Activated T-cell treated with anti-CD3 and anti-CD28 coated beads, Interleukin-2, amount 50 U/mL, for 1 hour (primary cell): ENCODE data around the gene CCL7.
"Not testable (repeated sequence)": the region's sequence is repeated elsewhere in the genome, so short reads cannot be mapped to it uniquely, and the experiment has no call there.

Experiments used
- DNase-seq: peaks from one replicate; pipeline ENCODE4 v3.0.0-alpha.2; 2020

Gene CCL7

DNA sequence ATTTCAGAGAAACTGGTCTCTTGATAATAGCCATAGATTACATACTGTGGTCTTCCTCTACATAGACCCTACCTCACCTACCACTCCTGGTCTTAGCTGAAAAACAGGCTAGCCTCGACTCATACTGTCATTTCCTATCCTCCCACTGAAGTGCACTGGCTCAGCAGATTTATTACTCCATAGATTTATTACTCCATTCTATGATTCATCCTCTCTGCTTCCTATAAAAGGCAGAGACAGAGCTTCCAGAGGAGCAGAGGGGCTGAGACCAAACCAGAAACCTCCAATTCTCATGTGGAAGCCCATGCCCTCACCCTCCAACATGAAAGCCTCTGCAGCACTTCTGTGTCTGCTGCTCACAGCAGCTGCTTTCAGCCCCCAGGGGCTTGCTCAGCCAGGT lies at the start of gene CCL7:
Gene CCL7 (plus strand): TSS at position 253 of the 400 bp plus-strand sequence. CDS start 70 bp downstream, at position 323.
- no peak for DNase-seq

DNA sequence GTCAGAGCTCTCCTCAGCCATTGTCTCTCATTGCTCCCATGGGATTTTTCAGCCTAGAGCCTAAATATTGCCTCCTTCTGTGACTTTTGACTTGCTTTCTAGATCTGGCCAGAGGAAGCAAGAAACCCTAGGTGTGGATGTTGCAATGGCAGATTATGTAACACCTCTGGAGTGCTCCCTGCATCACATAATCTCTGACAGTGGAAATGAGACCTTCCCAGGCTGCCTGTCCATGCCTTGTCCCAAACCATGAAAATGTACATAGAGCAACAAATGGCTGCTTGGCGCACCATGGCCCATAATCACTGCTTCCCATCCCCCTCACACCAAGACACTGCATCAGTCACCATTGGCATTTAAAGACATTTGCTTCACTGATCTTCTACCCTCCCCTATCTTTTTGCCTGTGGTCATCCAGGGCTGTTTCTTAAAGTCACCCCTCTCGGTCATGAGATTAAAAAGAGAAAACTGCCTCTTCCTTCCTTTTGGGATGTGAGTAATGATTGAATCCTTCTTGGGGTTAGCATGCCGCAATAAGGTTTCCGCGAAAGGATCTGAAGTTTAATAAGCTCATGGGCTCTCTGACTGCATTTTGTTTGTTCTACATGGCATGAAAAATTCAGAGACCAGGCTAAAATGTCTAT lies 49.1 kb upstream of the CCL7 start:
- no peak for DNase-seq

DNA sequence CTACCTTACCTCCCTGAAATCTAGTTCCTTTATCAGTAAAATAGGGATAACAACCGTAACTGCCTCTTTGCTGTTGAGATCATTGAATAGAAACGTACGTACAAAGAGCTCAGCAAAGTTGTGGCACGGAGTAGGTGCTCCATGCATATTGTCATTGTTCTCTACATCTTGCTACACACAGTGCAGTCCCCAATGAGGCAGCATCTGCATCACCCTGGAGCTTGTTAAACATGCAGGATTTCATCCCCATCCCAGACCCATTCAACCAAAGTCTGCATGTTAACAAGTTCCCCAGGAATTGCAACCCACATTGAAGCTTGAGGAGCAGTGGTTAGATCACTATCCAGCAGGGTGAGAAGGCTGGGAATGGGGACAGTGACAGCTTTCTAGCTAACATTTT lies 48.6 kb upstream of the CCL7 start:
- no peak for DNase-seq

DNA sequence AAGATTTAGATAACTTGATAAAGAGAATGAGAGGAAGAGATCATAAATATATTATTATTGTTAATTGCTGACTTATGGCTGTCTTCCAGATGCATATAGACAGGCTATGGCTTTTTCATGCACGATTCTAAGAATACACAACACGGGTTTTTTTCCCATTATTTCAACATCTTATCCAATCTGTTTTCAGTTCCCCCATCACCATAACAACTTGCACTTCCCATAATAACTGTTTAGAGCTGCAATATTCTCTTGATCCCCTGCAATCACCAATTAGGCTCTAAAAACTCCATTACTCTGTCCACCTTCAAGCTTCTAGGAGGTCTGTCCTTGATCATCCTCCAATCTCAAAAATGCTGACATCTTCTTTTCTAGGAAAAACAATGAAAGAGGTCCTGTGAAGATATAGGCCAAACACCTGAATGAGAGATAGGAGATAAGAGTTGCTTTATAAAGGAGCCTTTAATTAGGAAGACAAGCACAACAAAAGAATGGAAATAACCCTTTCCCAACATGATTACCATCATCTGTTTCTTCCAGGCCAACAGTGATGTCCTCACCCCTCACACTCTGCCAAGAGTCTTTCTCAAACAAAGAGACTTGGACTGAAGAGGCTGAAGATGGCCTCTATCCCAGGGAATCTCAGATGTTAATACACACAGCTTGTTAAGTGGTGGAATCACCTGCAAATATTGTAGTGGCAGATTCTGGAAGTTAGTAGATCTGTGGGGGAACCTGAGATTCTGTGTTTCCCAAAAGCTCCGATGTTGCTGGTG lies 47.1 kb upstream of the CCL7 start:
- no peak for DNase-seq

DNA sequence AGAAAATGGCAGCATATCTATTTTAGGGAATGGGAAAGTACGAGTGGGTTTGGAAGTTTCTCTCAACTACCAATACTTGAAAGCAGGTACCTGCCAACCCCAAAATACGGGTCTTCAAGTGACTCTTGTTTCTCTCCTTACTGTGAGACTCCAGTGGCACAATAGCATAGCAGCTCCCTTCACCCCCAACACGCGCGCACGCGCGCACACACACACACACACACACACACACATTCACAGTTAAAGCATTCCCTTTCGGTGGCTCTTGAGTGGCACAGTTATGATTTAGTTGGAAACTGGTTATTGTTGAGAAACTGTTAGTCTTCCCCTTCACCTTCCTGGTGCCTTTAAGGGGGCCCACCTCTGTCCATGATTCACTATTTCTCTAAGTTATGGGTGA lies 45.0 kb upstream of the CCL7 start:
- no peak for DNase-seq

DNA sequence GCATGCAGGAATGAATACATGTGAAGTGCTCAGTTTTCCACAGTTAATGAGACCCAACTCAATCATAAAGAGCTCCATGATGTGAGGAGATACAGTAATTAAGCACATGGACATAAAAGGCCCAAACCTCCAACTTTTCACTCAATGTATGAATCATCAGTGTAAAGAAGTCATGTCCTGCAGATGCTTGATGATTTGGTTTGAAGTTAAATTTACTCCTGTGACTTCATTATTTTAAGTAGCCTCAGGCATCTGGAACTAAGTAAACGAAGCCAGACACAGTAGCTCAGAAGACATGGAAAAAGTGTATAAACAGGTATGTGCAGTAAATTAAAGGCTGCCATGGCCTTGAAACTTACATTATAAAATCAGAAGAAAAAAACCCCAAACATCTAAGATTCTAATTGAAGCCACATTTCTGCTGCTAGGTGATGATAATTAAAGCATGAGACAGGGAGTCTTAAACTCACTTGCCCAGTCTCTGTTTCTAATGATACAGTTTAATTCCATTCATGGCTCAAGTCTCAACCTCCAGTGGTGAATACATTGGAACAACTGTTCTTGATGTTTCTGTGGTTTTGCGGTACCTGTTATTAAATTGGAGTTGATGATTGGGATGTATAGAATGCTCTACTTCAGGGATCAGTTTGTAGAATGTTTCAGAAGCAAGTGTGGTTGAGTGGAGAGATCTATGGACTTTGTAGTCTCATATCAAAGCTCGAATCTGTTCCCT lies 43.8 kb upstream of the CCL7 start:
- DNase-seq, result no peak

DNA sequence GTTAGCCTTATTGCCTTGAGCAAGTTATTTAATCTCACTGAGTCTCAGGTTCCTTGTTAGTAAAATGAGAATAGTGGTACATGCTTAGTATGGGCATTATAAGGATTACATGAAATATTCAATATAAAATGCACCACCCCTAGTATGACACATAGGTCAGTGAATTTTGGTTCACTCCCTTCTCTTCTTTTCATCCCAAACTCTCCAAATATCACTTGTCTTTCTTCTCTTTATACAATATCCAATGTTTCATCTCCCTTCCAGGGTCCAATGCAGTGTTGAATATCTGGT lies 43.3 kb upstream of the CCL7 start:
- no peak for DNase-seq

DNA sequence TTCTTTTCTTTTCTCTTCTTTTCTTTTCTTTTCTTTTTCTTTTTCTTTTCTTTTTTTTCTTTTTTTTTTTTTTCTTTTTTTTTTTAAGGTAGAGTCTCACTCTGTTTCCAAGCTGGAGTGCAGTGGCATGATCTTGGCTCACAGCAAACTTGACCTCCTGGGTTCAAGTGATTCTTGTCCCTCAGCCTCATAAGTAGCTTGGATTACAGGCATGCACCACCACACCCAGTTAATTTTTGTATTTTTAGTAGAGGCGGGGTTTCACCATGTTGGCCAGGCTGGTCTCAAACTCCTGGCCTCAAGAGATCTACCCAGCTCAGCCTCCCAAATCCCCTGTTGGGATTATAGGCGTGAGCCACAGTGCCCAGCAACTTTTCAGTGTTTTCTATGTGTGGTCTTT lies 42.7 kb upstream of the CCL7 start:
- not testable (repeated sequence) for DNase-seq

DNA sequence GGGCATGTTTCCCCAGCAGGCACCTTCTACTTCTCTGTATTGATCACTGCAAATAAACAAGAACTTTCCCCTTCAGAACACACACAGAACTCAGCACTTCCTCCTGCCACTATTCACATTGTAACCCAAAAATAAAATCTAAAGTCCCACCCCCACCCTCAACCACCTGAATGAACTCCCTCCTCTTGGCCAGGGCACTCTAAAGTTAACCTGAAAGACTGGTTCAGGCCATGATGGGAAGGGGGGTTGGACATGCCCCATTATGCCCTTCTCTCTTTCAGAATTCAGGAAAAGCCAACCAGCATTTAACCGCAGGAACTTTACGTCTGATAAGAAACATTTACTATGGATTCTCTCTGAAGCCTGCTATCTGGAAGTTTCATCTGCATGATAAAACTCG lies 42.3 kb upstream of the CCL7 start:
- DNase-seq, result no peak

DNA sequence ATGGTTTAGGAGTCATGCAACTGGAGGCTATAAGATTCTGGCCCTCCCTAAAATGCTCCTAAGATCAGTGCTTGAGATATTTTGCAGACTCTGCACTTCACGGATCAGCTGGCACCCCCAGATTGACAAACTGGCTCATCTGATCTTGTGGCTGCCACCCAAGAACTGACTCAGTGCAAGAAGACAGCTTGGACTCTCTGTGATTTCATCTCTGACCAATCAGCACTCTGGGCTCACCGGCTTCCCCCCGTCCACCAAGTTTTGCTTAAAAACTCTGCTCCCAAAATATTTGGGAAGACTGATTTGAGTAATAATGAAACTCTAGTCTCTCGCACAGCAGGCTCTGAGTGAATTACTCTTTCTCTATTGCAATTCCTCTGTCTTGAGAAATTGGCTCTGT lies 41.2 kb upstream of the CCL7 start:
- no peak for DNase-seq

DNA sequence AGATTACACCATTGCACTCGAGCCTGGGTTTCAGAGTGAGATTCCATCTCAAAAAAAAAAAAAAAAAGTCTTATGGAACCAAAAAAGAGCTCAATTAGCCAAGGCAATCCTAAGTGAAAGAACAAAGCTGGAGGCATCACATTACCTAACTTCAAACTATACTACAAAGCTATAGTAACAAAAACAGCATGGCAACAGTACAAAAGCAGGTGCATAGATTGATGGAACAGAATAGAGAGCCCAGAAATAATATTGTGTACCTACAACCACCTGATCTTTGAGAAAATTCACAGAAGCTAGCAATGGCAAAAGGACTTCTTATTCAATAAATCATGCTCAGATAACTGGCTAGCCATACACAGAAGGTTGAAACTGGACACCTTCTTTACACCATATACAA lies 39.7 kb upstream of the CCL7 start:
- no peak for DNase-seq

DNA sequence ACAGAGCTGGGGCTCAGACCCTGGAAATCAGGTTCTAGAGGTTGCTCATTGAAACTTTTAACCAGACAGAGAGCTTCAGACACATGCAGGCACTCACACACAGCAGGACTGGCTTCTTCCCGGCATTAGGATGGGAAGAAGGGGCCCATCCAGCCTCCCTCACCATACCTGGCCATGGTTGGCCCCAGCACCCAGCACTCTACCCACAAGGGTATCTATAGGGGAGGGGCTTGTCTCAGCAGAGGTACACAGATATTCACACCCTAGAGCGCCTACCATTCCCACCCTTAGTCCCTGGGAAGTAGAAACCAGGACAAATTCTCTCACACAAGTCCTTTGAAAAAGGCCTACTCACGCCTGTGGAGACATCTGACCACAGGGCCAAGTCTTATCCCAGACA lies 35.4 kb upstream of the CCL7 start:
- DNase-seq, result no peak

DNA sequence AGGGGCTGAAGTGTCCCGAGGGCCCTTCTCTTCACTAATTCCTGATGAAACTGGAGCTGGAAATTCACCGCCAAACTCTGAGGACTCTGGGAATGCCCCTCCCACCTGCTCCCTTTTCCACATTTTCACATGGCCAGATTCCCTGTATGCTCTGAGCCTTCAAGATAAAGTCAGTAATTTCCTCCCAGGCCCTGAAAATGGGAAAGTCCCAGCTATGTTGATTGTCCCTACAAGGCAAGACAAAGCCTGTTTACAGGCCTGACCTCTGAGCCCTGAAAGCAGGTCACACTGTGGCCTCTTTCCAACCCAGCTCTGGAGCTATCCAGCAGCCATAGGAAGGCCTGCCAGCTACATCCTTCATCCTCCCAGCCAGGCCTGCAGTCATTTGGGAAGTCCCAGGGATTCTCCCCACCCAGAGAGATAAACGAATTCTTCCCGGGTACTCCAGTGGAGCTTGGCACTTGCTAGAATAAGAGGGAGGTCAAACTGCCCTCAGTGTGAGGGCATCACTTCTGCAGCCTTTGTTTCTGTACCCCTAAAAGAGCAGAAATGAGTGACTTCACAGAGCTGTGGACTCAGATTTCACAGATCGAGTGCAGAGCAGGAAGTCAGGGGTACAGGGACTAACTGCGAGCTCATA lies 34.5 kb upstream of the CCL7 start:
- no peak for DNase-seq

DNA sequence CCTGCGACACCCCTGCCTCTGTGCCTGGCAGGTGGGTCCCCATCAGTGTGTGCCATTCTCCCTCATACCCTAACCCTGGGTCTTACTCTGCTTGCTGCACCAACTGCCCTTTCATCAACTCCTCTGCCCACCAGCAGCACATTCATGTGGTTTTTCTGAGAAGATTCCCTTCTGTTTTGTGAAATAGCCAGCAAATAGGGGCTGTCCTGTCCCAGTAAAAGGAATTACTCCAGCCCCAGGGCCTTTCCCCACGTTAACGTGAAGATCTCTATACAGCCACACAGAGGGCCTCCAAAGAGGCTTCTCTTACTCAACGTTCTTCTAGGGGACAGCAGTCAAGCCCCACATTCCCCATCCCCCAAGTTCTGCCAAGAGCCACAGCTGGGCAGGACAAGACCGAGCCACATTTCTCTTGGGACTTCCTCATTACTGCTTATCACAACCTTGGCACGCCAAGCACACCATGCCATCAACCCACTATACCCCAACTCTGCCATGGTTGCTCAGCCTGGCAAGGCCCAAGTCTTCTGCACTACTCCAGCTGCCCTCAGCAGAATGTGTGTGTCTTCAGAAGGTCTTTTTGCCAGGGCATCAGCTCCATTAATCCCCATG lies 33.6 kb upstream of the CCL7 start:
- DNase-seq, result no peak

DNA sequence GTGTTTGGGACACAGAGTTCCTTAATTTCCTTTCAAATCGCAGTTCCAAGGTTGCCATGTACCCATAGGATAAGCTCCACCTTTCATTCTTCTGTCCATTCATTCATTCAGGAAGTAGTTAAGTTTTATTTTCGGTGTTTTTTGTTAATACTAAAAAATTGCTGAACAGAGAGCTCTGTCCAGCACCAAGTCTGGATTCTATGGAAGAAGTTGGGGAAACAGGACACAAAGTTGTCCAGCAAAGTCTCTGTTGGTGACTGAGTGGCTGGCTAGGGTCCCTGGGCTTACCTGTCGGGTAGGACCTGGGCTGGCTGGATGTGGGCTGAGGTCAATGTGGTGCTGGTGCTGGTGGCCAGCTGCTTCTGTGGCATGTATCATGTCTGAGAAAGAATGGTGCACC lies 32.6 kb upstream of the CCL7 start:
- no peak for DNase-seq

DNA sequence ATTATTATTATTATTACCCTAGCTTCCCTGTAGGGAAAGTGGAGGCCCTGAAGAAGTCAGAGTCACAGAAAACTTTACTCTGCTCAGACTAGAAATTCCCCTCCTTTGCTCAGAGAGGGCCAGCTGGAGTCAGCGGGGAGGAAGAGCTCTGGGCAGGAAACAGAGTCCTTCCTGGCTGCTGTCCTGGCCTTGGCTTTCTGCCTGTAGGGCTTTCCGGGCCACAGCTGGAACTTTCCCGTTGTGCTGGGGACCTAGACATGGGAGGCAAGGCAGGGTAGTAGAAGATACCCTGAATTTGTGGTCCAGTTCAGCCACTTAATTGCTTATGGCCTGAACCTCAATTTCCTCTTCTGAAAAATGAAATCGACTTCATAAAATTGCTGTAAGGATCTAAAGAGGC lies 29.0 kb upstream of the CCL7 start:
- no peak for DNase-seq

DNA sequence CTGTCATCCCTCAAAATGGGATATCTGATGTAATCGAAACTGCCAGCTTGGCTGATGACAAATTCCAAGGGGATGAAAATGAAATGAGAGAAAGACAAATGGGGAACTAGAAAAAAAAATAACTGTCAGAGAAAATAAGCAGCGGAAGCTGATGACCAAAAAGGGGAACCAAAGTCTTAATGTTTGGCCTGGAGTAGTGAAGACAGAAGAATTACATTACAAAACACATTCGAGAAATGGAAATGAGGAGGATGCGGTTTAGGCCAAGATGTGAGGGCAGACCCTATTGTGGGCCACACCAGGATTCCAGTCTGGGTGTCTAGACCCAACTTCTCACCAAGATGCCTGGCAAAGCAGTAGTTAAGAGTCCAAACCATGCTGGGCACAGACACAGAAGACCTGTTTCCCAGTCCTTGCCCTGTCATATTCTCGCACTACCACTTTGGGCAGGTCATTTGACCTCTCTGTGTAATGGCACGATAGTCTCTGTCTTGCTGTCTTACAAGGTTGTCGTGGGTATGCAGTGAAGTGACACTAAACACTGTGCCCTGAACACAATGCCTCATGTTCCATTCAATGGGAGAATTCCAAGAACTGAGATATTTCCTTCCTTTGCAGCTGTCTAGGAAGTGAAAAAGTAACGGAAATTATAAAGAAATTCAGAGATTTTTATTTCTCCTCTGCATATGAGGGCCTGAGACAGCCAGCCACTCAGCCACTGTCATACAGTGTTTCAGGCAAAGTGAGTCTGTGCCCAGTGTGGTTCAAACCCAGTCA lies 27.2 kb upstream of the CCL7 start:
- no peak for DNase-seq

DNA sequence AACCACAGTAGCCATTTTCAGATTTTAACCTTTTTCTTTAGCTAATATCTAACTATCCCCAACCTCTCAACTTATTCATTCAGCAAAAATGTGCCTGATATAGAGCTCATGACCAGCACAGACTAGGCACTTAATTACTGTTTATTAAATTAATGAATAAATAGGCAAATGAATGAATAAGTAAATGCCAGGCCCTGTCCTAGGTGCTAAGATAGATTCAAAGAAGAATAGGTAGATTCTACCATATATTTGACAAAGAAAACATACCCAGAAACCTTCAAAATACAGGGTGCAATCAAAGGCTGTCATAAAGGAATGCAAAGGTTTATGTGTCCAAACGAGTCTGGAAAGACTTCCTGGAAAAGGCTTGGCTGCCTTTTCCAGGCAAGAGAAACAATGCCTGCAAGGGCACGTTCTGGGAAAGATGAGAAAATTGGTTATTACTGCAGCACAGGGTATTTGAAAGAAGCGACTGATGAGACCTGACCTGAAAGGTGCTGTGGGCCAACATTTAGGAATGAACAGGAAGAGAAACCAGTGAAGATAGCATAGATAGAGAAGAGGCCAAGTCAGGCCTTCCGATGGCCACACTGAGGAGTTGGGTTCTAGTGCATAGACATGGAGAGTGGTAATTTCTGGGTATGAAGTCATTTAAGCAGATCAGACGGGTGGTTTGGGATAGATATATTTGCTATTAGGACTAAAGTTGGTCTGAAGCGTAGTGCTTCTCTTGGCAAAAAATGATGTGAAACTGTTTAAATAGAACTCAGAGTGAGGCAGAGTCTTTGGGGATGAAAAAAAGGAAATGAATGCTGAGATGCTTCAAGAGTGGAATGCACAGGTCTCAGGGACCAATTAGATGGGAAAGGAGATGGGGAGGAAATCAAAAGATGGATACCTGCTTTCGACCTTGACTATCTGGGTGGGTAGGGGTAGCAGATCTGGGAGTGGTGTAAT lies 26.4 kb upstream of the CCL7 start:
- no peak for DNase-seq

DNA sequence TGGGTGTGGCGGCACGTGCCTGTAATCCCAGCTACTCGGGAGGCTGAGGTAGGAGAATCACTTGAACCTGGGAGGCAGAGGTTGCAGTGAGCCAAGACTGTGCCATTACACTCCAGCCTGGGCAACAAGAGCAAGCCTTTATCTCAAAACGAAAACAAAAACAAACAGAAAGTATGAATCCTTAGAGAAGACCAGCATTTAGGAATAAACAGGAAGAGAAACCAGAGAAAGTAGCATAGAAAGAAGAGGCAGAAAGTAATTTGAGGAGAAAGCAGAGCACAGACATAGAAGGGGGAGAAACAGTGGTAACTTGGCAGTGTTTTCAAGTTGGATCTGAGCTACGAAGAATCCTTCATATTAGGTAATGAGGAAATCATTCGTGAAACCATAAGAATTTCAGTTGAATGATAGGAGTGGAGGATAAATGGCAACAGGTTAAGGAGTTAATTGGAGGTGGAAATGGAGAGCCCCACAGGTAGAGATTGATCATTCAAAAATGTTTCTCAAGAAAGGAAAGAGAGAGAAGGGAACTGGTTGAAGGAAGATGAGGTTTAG lies 24.6 kb upstream of the CCL7 start:
- no peak for DNase-seq

DNA sequence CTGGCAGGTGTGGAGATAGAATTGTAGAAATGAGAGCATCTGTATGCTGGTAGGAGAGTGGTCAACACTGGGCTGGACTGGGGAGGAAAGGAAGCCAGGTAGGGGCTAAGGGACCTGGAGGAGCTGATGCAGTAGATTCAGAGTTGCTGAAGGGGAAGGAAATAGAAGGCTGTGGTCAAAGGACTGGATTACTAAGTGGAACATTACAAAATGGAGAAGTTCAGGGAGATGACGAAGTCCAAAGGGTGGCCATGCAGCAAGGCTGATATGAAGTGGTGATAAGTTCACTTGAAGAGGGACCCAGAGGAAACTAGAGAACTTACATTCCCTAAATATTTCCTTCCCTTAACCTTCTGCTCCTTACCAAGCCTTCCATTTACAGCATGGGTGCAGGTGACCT lies 23.6 kb upstream of the CCL7 start:
- DNase-seq, result no peak

DNA sequence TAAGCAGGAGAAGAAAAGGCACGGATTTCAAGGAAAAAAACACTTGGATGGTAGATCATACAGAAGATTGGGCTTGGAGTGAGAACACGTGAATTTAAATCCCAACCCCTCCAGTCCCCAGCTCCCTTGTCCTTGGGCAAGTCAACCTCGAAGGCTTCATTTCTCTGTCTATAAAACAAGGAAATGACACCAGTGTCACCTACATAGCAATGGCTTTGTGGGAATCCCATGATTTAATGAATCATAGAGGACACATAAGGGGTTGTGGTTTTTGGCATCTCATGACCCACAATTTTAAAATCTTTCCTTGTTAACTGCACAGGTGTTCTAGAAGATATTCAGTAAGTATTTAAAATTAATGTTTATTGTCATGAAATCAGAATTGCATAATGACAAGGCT lies 23.1 kb upstream of the CCL7 start:
- no peak for DNase-seq
